Measurements from ENCODE around the gene TEAD4.
A peak's percentile ranks its signal among the peaks of the same experiment; 100 is the strongest.
"Not testable (repeated sequence)": the region's sequence is repeated elsewhere in the genome, so short reads cannot be mapped to it uniquely, and the experiment has no call there.

TEAD4 gene

GRCh38 chr12:3054374-3054773, 95.2 kb downstream of the TEAD4 start:
- no peak for DNase-seq

GRCh38 chr12:3055026-3055703, 96.0 kb downstream of the TEAD4 start:
- no peak for DNase-seq

GRCh38 chr12:3055704-3056467, 96.7 kb downstream of the TEAD4 start:
- no peak for DNase-seq

GRCh38 chr12:3061059-3061458, 101.9 kb downstream of the TEAD4 start:
- DNase-seq = no peak

- no peak for DNase-seq
Observed at GRCh38 chr12:3061501-3062215, 102.5 kb downstream of the TEAD4 start.

- DNase-seq = no peak
Observed at GRCh38 chr12:3065300-3065699, 106.1 kb downstream of the TEAD4 start.

- not testable (repeated sequence) for DNase-seq
Observed at GRCh38 chr12:3065846-3066245, 106.6 kb downstream of the TEAD4 start.

GRCh38 chr12:3069714-3070113, 110.5 kb downstream of the TEAD4 start:
- no peak for DNase-seq

- no peak for DNase-seq
Observed at GRCh38 chr12:3071107-3071506, 111.9 kb downstream of the TEAD4 start.

- DNase-seq = no peak
Observed at GRCh38 chr12:3071710-3072109, 112.5 kb downstream of the TEAD4 start.

GRCh38 chr12:3073438-3074250, 114.4 kb downstream of the TEAD4 start:
- peak; percentile 84 for DNase-seq

GRCh38 chr12:3075315-3075714, 116.1 kb downstream of the TEAD4 start:
- no peak for DNase-seq

- peak; percentile 71 for DNase-seq
Observed at GRCh38 chr12:3076730-3077571, 117.8 kb downstream of the TEAD4 start, which contains the start of gene TSPAN9. TSS of gene TSPAN9 (plus strand) at chr12:3077379. CDS start at chr12:3201194, 123,815 bp downstream.

- peak; percentile 12 for DNase-seq
Observed at GRCh38 chr12:3077572-3078081, 118.4 kb downstream of the TEAD4 start.

- no peak for DNase-seq
Observed at GRCh38 chr12:3078086-3078820, 119.1 kb downstream of the TEAD4 start.

- no peak for DNase-seq
Observed at GRCh38 chr12:3081091-3081490, 121.9 kb downstream of the TEAD4 start.

GRCh38 chr12:3081886-3082285, 122.7 kb downstream of the TEAD4 start:
- DNase-seq = no peak

- DNase-seq = no peak
Observed at GRCh38 chr12:3083241-3083920, 124.2 kb downstream of the TEAD4 start.

- DNase-seq = no peak
Observed at GRCh38 chr12:3083921-3084347, 124.7 kb downstream of the TEAD4 start.

- DNase-seq = no peak
Observed at GRCh38 chr12:3084742-3085141, 125.5 kb downstream of the TEAD4 start.
